Measurements from ENCODE around the gene AMER3.
"Not testable (repeated sequence)": the region's sequence is repeated elsewhere in the genome, so short reads cannot be mapped to it uniquely, and the experiment has no call there.

AMER3 gene

GRCh38 chr2:130755256-130756052 is at the start of gene AMER3:
TSS of gene AMER3 (plus strand) at chr2:130755540. CDS start at chr2:130762073, 6,533 bp downstream.
- DNase-seq: no peak

GRCh38 chr2:130714795-130715194 is 40.5 kb upstream of the AMER3 start:
- DNase-seq: not testable (repeated sequence)

GRCh38 chr2:130720036-130720435 is 35.3 kb upstream of the AMER3 start:
- no peak for DNase-seq

- DNase-seq: no peak
These were observed 34.8 kb upstream of the AMER3 start for GRCh38 chr2:130720528-130720927.

- DNase-seq: no peak
These were observed 30.9 kb upstream of the AMER3 start for GRCh38 chr2:130724455-130724854.

- DNase-seq: no peak
These were observed 28.6 kb upstream of the AMER3 start for GRCh38 chr2:130726614-130727180.

GRCh38 chr2:130727286-130727924 is 27.9 kb upstream of the AMER3 start:
- peak; percentile 88 for DNase-seq

- DNase-seq: peak; percentile 17
These were observed 27.3 kb upstream of the AMER3 start for GRCh38 chr2:130728007-130728454.

- DNase-seq: no peak
These were observed 26.6 kb upstream of the AMER3 start, which contains the start of gene GPR148 for GRCh38 chr2:130728549-130729316. TSS of gene GPR148 (plus strand) at chr2:130729070. CDS start at chr2:130729152, 82 bp downstream.

- no peak for DNase-seq
These were observed 25.7 kb upstream of the AMER3 start for GRCh38 chr2:130729322-130730299.

GRCh38 chr2:130732257-130732656 is 23.1 kb upstream of the AMER3 start:
- DNase-seq: not testable (repeated sequence)

- DNase-seq: no peak
These were observed 20.1 kb upstream of the AMER3 start for GRCh38 chr2:130735200-130735599.

GRCh38 chr2:130736487-130736886 is 18.9 kb upstream of the AMER3 start:
- DNase-seq: no peak

GRCh38 chr2:130737592-130737991 is 17.7 kb upstream of the AMER3 start:
- no peak for DNase-seq

GRCh38 chr2:130740671-130741070 is 14.7 kb upstream of the AMER3 start:
- DNase-seq: no peak

GRCh38 chr2:130743278-130743677 is 12.1 kb upstream of the AMER3 start:
- no peak for DNase-seq

- DNase-seq: no peak
These were observed 10.8 kb upstream of the AMER3 start for GRCh38 chr2:130744287-130745117.

GRCh38 chr2:130749078-130749477 is 6.3 kb upstream of the AMER3 start:
- no peak for DNase-seq

GRCh38 chr2:130749641-130750040 is 5.7 kb upstream of the AMER3 start:
- no peak for DNase-seq

- DNase-seq: no peak
These were observed 529 bp upstream of the AMER3 start for GRCh38 chr2:130754811-130755210.

Measured in activated CD4-positive, alpha-beta T cell treated with anti-CD3 and anti-CD28 coated beads, Interleukin-2, amount 50 U/mL, for 1 hour (primary cell).